Nephron (organoid): Measurements from ENCODE around the gene STYXL1.
"Not testable (repeated sequence)": the region's sequence is repeated elsewhere in the genome, so short reads cannot be mapped to it uniquely, and the experiment has no call there.

Source experiments
- H3K27ac Mint-ChIP-seq, 3 experiments: 2 replicates each; pipeline ENCODE4 v1.8.0; 2020; ENCODE audit warnings: mixed read lengths in 3 of 3, mild to moderate bottlenecking in 2 of 3, moderate library complexity in 1 of 3
- H3K27me3 Mint-ChIP-seq: 2 replicates; pipeline ENCODE4 v1.8.0; 2021; ENCODE audit warnings: low read depth, mild to moderate bottlenecking, moderate library complexity, mixed read lengths
- H3K36me3 Mint-ChIP-seq: 2 replicates; pipeline ENCODE4 v1.8.0; 2020; ENCODE audit warnings: low read depth, mixed read lengths
- H3K4me1 Mint-ChIP-seq: 2 replicates; pipeline ENCODE4 v1.8.0; 2020; ENCODE audit warnings: mixed read lengths
- H3K4me3 Mint-ChIP-seq, 3 experiments: 2 replicates each; pipeline ENCODE4 v1.8.0; 2020; ENCODE audit warnings: mild to moderate bottlenecking in 3 of 3, mixed read lengths in 3 of 3, moderate library complexity in 2 of 3
- H3K9me3 Mint-ChIP-seq: 2 replicates; pipeline ENCODE4 v1.8.0; 2020; ENCODE audit warnings: mixed read lengths
- CTCF ChIP-seq, 3 experiments: fragments of 200-600 bp; sonication (generic); IDR thresholded peaks; one replicate each; pipeline ENCODE4 v1.5.0; 2021; ENCODE audit warnings: antibody characterized with exemption in 3 of 3; ENCODE audit not compliant: unreplicated experiment in 3 of 3

Gene STYXL1

GRCh38 chr7:76016191-76016947, 31.4 kb downstream of the STYXL1 start:
- H3K4me1 Mint-ChIP-seq, result peaks cover 5% of the 10 kb centered on the region
- H3K9me3 Mint-ChIP-seq, result no peaks in the 10 kb centered on the region
- TF ChIP-seq CTCF (IDR thresholded peaks at IDR 0.05; ENCODE audit: unreplicated experiment in 3 of 3), result no peak
- no peak overlapping the region for H3K4me3 Mint-ChIP-seq
- no peak overlapping the region for H3K27ac Mint-ChIP-seq
- H3K36me3 Mint-ChIP-seq, result peaks cover 44% of the 10 kb centered on the region
- no peaks in the 10 kb centered on the region for H3K27me3 Mint-ChIP-seq

GRCh38 chr7:76011442-76011861, 36.3 kb downstream of the STYXL1 start:
- H3K27me3 Mint-ChIP-seq, result no peaks in the 10 kb centered on the region
- H3K27ac Mint-ChIP-seq, result peak overlapping the region; percentile 6 to 45 (median 30)
- H3K4me1 Mint-ChIP-seq, result peaks cover 20% of the 10 kb centered on the region

GRCh38 chr7:76009672-76010600, 37.9 kb downstream of the STYXL1 start:
- Mint-ChIP-seq H3K4me1 (peaks cover 20% of the 10 kb centered on the region), H3K27ac (peak overlapping the region in 2 of 3 experiments; percentile 41 to 56), H3K27me3 (no peaks in the 10 kb centered on the region), H3K36me3 (peaks cover 23% of the 10 kb centered on the region), H3K9me3 (no peaks in the 10 kb centered on the region), H3K4me3 (peak overlapping the region in 1 of 3 experiments; percentile 28)
- no peak for TF ChIP-seq CTCF (IDR thresholded peaks at IDR 0.05; ENCODE audit: unreplicated experiment in 3 of 3)

More at GRCh38 chr7:76011442-76011861, 36.3 kb downstream of the STYXL1 start:
- Mint-ChIP-seq H3K4me3 (no peak overlapping the region), H3K36me3 (peaks cover 30% of the 10 kb centered on the region), H3K9me3 (no peaks in the 10 kb centered on the region)
- no peak for TF ChIP-seq CTCF (IDR thresholded peaks at IDR 0.05; ENCODE audit: unreplicated experiment in 3 of 3)

GRCh38 chr7:76008156-76008687, 39.6 kb downstream of the STYXL1 start:
- TF ChIP-seq CTCF (IDR thresholded peaks at IDR 0.05; ENCODE audit: unreplicated experiment in 3 of 3), result no peak
- Mint-ChIP-seq H3K4me1 (peaks cover 20% of the 10 kb centered on the region), H3K36me3 (peaks cover 25% of the 10 kb centered on the region), H3K4me3 (no peak overlapping the region), H3K9me3 (no peaks in the 10 kb centered on the region), H3K27ac (no peak overlapping the region), H3K27me3 (no peaks in the 10 kb centered on the region)

- H3K4me1 Mint-ChIP-seq, H3K27me3 Mint-ChIP-seq, H3K9me3 Mint-ChIP-seq, H3K27ac Mint-ChIP-seq, H3K4me3 Mint-ChIP-seq: not testable (repeated sequence)
- H3K36me3 Mint-ChIP-seq, result peaks cover 29% of the 10 kb centered on the region
Observed at GRCh38 chr7:76005004-76005403, 42.8 kb downstream of the STYXL1 start.

GRCh38 chr7:76003351-76003750, 44.4 kb downstream of the STYXL1 start:
- no peaks in the 10 kb centered on the region for H3K9me3 Mint-ChIP-seq
- H3K4me3 Mint-ChIP-seq, result no peak overlapping the region
- H3K27me3 Mint-ChIP-seq, result no peaks in the 10 kb centered on the region
- no peaks in the 10 kb centered on the region for H3K4me1 Mint-ChIP-seq
- peaks cover 41% of the 10 kb centered on the region for H3K36me3 Mint-ChIP-seq
- TF ChIP-seq CTCF (IDR thresholded peaks at IDR 0.05; ENCODE audit: unreplicated experiment in 3 of 3), result no peak
- no peak overlapping the region for H3K27ac Mint-ChIP-seq
